Ovary (tissue), 3 donors: ENCODE measurements around the gene WNT2B.

Source experiments
- CTCF ChIP-seq, 3 donors: fragments of 450-650 bp in 2 of 3; fragments of 200-600 bp in 1 of 3; IDR thresholded peaks; one replicate each; pipeline versions ENCODE4 v1.5.1 to v1.8.0; 2016 to 2022; ENCODE audit warnings: antibody characterized with exemption in 3 of 3, mild to moderate bottlenecking in 1 of 3
- EP300 ChIP-seq: sonication (generic); formaldehyde crosslinking; IDR thresholded peaks from one replicate; pipeline ENCODE4 v1.6.1; 2017; ENCODE audit warnings: antibody characterized with exemption
- POLR2A ChIP-seq: fragments of 450-650 bp; IDR thresholded peaks from one replicate; pipeline ENCODE4 v1.6.1; 2017; ENCODE audit warnings: antibody characterized with exemption, mild to moderate bottlenecking, moderate library complexity
- donor health status: DM: no; HTN: no; CAD: no.

- TF ChIP-seq EP300 (no peak), POLR2A (no peak), CTCF (IDR thresholded peaks at IDR 0.05) (no peak)
Measured at GRCh38 chr1:112511897-112512296, 3.1 kb downstream of the WNT2B start.
